Endometrial microvascular endothelial cells (primary cell): ENCODE measurements around the gene PYROXD2. TPM values are rescaled to one million over a fixed set of nuclear protein-coding genes. Genes with fewer than 3 reads are reported as not detected.

ENCODE experiments used
- in situ Hi-C: cut with HindIII; loops from 2 replicates; pipeline ENCODE4 v1.10.0; 2017; ENCODE audit warnings: low sequenced_read_pairs, low pct_unique_long_range_greater_than_20kb; ENCODE audit errors: inconsistent ontology term
- total RNA-seq: library from RNA; depleted of rRNA; stranded (reverse); fragments of >200 nt; gene quantifications from one replicate; pipeline ENCODE4 v1.2.3, GENCODE V29; 2015; ENCODE audit errors: inconsistent ontology term

PYROXD2 gene
- total RNA-seq, 1 donor from 2014 or later, result 3.9 TPM

DNA sequence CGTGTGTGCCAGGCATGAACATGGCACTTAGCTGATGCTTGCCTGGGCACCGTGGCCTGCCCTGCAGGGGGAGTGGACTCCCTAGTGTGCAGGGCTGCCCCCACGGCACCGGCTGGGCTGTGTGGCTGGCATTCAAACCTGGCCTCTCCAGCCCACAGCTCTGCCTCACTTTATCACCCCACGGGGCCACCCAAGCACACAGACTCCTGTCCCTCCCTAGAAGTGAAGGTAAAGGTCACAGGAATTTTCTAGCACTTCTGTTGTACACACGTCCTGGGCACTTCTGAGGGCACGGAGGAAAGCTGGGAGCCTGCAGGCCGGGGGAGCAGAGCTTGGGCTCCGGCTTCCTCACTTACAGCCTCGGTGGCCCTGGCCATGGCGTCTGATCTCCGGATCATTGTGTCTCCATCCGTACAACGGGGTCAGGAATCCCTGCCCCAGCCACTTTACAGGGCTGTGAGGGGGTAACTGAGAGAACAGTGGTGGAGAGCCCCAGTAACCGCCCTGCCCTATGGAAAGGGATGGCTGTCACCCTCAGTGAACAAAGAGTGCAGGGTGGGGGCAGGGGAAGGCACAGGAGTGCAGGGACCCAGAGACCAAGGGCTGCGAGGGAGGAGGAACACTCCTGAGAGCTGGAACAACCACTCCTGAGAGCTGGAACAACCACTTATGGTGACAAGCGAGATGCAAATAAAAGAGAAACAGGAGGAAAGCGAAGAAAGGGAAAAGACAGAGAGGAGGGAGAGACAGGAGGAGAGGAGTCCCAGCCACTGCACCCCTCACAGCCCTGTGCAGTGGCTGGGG lies 3.9 kb upstream of the PYROXD2 start:
- in situ Hi-C loops, result no loop called here

DNA sequence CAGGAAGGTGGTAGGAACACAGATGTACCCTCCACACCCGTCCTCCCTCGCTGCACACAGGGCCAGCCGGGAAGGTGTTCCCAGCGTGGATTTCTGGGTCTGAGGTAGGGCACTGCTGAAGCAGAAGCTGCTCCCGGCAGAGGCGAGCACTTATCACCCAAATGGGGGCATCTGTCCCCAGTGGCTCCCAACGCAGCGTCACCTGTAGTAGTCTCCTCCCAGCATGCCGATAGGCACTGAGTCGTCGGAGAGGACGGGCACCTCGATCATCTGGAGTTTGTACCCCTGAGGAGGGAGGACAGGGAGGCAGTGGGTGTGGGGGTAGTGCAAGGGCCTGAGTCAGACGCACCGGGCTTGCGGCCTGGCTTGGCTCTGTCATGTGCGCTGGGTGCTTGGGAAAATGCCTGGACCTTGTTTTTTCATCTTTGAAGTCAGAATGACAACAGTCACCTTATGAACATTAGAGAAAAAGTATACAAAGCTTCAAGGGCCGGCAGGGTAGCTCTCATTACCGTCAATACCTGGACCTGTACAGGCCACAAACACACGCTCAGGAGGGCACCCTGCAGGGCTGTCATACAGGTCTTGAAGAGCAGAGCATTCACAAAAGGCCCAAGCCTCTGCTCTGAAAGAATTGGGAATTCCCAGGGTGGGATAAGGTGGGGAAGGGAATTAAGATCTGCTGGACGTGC lies 3.1 kb upstream of the PYROXD2 start:
- in situ Hi-C loops, result no loop called here

DNA sequence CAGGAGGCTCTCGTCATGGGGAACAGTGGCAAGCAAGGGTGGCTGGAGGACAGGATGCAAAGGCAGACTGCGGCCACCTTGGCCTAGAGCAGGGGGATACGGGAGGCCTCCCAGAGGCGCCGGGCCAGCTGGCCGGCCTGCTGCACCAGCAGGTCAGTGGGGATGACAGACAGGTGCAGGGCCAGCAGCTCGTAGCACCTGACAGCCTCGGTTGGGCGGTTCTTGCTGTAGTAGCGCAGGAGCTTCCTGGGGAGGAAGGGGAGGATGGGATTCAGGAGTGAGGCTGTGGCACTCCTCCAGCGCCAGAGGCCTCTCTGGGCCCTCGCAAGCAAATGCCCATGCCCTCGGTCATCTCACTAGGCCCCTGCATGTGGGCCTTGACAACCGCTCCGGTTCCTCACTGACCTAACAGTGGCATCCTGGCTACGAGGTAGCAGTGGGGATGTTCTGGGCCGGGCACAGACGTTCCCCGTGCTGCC lies 2.5 kb upstream of the PYROXD2 start:
- in situ Hi-C loops, result no loop called here

DNA sequence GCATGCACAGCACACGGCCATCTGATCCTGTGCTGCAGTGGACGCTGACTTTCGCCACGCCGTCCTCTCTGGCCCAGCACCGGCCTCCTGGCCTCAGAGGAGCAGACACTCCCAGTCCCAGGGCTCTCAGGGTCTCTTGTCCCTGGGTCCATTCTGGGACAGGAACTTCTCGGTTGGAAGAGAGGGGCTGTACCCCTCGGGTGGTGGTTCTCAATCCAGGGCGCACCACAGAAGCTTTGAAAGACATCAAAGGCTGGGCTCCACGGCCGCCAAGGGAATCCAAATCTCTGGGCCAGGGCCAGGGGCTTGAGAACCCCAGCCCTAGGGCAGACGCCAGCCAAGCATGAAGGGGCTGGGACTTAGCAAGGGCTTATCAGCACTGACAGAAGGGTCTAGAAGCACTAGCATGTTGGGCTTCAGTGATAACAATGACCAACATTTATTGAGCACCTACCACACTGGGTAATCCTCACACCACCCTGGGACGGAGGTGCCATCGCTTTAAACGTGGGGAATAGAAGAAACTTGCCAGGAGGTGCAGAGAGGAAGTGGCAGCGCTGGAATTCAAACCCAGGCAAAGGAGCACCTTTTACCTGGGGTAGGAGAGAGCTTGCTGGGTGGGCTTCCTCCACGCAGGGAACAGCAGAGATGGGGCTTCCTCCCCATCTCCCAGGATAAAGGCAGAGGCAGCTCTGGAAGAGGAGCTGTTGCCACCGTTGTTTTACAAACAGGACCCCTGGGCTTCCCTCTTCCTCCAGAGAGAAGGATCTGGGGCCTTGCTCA lies 1.8 kb upstream of the PYROXD2 start:
- in situ Hi-C loops, result no loop called here

DNA sequence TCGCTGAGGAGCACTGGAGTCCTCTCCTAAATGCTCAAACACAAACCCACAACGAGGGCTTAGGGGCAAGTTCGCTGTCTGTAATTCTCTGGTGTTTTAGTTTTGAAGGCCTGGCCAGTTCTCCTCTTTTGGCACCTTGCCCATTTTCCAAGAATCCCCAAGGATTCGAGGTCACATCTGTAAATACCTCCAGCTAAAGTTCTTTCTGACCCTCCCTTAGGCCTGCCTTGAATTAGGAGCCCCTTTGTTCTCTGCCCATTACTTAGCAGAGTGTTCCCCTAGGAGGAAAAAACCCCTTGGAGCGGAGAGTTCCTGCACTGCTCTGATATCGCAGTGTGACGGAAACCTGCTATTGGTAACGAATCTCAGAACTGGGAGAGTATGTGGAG lies 743 bp upstream of the PYROXD2 start:
- in situ Hi-C loops, result no loop called here

DNA sequence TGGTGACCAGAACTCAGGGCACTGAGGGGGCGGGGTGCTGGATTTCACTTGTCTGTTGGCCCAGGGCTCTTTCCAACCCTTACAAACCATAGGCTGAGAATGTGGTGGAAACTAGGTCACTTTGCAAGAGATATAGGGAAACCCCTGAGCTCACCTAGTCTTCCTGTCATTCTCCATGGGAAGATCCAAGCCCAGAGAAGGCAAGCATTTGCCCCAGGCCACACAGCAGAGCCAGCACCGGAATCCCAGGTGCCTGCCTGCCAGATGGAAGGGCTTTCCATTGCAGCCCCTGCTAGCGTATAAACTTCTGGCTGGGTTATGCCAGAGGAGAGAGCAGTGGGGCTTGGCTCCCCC lies 427 bp downstream of the PYROXD2 start:
- in situ Hi-C loops, result no loop called here

DNA sequence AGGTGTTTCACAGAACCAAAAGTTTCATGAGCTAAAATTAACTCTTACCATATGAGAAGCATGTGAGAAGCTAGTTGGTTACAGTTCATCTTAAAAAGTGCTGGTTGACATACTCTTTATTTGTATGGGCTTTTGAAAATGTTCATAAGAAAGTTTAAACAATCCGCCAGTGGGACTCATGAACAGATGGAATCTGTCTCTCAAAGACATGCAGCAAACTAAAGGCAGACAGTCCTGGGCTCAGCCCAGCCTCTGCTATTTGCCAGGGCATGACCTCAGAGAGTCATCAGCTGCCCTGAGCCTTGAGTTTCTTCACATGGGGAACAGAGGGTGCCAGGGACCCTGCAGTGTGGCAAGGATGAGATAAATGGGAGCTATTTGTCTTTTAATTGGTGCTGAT lies 3.2 kb downstream of the PYROXD2 start:
- in situ Hi-C loops, result no loop called here

DNA sequence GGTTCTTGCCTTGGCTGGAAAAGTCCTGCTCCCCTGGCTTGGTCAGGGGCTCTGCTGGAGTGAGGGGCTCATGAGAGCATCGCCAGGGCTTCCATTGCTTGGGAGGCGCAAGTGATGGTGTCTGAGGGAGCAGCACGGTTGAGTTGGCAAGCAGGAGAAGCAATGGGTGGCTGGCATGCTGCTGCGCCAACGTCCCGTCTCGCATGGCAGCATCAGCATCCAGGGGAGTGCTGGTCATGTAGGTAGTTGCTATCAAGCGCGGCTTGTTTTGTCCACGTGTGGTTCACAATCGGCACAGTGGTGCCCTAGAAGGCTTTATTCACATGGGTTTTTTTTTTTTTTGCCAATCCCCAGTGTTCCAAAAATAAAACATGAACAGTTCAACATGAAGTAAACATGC lies 3.8 kb downstream of the PYROXD2 start:
- in situ Hi-C loops, result no loop called here

DNA sequence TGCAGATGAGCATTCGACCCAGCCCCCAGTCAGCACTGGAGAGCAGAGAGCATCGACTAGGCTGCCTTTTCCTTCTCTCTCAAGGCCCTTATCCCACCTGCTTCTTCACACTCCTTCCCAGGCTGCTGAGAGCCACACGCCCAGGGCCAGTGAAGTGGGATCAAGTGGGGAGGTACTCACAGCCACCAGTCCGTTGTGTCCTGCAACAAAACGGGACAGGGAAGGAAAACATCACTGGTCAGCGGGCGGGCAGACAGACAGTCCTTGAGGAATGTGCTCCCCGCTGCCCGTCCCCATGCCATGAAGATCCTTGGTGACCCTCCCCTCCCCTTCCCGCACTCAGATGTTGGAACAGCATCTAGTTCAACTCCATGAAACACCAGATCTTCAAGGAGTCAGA lies 4.2 kb downstream of the PYROXD2 start:
- in situ Hi-C loops, result no loop called here

DNA sequence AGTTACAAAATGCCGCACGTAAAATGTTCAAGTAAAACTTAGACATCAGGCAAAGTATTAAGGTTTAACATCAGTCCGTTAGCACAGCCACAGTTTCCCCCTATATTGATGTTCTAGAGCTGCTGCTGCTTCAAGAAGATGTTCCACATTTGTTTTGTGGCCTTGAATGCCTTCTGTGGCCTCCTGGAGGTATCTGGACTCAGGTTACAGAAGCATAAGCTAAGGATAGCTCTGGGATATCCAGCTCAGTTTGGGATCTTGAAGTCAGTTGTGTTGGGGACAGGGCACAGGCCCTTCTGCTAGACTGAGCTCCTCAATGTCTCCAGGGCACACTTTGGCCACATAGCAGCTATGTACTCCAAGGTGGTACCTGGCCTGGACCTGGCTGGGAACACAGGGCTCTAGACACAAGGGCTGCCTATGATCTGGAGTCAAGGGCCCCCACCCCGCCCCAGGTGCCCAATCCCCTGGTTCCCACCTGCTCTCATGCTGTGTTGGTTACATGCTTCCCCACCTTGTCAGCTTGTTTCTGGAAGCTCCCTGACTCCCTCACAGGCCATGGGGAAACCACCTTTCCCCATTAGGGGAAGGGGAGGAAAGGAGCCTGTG lies 4.7 kb downstream of the PYROXD2 start:
- in situ Hi-C loops, result no loop called here

DNA sequence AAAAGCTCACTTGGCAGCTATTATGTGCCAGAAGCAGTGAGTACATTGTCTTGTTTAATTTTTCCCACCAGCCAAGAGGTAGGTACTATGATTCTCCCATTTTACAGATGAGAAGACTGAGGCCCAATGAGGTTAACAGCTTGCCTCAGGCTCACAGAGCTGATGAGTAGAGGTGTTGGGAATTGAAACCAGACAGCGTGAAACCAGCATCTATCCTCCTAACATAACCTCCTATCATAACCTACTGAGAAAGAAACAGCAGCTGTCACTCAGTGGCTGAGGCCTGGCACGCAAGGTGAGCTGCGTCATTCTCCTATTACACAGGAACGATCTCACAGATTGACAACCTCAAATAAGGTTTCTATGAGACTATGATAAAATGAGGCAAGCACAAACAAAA lies 6.2 kb downstream of the PYROXD2 start:
- in situ Hi-C loops, result no loop called here

DNA sequence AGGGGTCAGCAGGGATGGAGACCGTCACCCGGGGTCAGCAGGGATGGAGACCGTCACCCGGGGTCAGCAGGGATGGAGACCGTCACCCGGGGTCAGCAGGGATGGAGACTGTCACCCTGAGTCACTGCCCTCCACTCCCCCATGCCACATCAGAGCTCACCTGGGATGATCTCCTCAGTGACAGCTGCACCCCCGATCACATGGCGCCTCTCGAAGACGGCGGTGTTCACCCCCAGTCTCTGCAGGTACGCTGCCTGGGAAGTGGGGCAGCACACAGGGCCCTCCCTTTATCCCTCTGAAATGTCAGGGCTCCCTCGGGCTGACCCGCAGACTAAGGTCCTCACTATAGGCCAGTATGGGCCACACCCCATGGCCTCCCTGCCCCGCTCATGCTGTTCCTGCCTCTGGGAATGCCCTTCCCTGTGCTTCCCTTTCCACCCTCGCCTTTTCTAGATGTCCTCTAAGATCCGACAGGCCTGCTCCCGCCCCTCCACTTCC lies 7.2 kb downstream of the PYROXD2 start:
- in situ Hi-C loops, result no loop called here

DNA sequence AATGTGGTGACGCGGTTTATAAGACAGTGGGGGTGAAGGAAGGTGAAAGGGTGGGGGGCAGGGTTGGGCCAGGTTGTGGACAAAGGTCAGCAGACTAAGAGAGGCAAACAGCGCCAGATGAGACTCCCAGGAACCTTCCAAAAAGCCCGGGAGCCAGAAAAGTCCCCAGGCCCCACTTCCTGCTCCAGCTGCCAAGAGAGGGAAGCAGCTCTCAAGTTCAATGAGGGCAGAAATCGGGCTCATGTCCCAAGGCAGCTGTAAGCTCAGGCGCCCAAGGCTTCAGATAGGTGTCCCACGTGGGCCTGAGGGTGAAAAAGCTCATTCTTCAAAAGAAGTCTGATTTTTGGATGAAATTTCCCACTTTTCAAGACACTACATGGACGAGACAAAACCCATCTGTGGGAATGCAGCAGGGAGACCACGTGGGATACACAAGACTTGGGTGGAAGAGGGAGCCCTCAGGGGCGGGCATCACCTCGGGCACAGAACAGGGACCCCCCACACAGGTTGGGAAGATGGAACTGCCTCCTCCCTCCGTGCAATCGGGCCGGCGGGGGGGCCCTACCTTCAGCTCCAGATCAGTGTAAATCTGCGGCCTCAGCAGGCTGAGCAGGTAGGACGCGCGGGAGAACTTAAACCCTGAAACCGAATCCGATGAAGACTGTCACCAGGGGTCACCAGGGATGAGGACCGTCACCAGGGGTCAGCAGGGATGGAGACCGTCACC lies 7.8 kb downstream of the PYROXD2 start:
- in situ Hi-C loops, result no loop called here

DNA sequence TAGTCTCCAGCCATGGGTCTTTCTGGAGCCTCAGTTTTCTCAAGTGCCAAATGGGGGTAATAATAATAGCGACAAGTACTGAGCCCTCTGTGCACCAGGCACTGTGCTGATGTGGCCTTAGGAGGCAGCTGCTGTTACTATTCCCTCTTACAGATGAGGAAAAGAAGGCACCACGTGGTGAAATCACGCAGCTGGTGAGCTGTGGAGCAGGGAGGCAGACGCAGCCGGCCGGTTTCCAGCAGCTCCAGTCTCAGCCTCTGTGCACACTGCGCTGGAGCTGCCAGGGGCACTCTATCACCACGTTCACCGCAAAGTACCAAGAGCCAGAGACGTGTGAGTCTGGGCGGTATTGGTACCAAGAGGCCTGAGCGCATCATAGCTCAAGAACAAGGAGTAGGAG lies 9.6 kb downstream of the PYROXD2 start:
- in situ Hi-C loops, result no loop called here

DNA sequence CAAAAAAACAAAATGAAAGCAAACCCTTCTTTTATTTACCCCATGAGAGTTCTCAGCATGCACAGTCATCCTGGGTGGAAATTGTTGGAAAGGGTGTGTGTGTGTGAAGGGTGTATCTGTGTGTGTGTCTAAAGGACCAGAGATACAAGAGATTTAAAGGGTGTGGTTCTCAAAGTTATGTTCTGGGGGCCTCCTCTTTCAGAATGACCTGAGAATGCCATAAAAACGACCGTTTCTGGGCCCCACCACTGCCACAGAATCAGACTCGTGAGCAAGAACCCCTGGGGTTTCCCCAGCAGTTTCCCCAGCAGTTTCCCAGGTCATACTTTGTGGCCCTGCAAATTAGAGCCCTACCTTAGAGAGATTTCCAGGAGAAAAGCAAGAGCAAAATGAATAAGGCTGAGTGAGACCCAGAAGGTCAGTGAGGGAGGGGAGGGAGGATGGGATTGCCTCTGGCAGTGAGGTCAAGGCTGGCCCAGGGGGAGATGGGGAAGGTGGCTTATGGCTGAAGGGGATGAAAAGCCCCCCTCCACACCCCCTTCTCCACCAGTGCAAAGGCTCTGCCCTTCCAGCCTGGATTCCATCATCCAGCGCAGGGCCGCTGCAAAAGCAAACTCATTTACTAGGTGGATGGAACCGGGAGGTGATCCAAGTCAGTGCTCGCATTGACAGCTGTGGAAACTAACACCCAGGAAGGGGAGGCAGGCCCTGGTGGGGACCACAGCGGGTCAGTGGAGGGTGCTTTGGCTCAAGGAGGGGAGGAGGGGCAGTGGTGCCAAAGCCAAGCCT lies 10.2 kb downstream of the PYROXD2 start:
- in situ Hi-C loops, result no loop called here

DNA sequence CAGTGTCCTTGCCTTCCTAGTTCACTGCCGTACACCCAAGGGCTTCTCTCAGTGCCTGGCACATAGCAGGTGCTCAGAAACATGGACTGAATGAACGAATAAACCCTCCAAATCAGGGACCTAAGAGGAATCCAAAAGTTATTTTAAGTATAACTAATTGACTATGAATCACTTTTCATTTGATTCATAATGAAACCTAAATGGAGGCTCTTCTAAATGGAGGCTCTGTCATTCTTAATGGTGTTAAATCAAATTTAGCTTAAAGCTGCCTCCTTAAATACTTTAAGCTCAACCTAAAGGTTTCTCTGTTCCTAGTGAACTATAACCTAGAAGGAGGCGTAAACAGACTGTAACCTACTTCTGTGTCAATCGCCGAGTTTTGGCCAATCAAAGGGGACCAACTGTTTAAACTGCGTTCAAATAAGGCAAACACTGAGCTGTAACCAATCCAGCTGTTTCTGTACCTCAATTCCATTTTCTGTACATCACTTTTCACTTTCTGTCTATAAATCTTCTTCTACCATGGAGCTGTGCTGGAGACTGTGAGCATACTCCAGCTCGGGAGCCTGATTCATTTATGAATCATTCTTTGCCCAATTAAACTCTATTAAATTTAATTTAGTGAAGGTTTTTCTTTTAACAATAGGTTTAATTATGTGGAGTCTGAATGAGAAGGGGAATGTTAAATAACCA lies 11.0 kb downstream of the PYROXD2 start:
- in situ Hi-C loops, result no loop called here

DNA sequence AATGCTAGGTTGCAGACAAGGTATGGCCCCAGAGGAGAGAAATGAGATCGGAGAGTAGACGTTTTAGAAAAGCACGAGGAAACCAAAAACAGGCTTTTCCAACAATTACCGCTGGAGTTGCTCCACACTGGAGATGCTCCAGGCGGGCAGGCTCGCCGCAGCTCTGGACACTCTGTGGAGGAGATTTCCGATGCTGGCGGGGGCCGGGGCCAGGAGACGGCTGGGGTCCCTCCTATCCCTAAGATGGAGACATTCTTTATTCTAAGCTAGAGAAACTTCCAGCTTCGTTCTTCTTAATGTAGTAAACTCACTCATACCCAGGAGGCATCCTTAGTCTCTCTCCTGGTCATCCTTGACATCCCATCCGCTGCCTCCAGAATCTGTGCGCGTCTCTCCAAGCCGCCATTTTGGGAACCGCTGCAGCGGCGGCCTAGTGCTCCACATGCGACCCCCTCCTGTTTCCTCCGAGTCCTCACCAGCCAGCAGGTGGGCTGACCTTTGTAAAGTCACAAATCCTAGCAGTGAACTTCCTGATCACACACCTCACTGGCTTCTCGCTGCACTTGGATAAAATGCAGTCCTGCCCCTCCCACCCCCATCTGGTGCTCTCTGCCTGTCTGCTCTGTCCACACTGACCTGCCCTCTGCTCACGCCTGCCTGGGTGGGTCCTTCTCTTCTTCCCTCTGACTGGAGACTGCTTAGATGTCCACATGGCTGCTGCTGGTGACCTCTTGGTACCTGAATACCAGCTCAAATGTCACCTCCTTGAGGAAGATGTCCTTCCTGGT lies 11.9 kb downstream of the PYROXD2 start:
- in situ Hi-C loops, result no loop called here
